HG02610 (cell line): Measurements from ENCODE around the gene KDM8.

Source experiments
- ATAC-seq: cut with Tn5 transposase; IDR thresholded peaks from one replicate; pipeline ENCODE4 v1.9.1; 2021; ENCODE audit warnings: mild to moderate bottlenecking, moderate library complexity; ENCODE audit not compliant: unreplicated experiment

KDM8 gene

GRCh38 chr16:27214084-27214961 is 11.0 kb downstream of the KDM8 start:
- ATAC-seq = no peak

GRCh38 chr16:27215660-27216059 is 12.3 kb downstream of the KDM8 start:
- ATAC-seq = no peak

GRCh38 chr16:27216297-27216885 is 13.1 kb downstream of the KDM8 start:
- no peak for ATAC-seq

GRCh38 chr16:27217256-27217655 is 13.9 kb downstream of the KDM8 start:
- no peak for ATAC-seq

GRCh38 chr16:27218756-27219155 is 15.4 kb downstream of the KDM8 start:
- no peak for ATAC-seq

GRCh38 chr16:27219161-27219560 is 15.8 kb downstream of the KDM8 start:
- no peak for ATAC-seq

GRCh38 chr16:27220120-27220519 is 16.8 kb downstream of the KDM8 start:
- no peak for ATAC-seq

GRCh38 chr16:27220527-27220926 is 17.2 kb downstream of the KDM8 start:
- no peak for ATAC-seq

- ATAC-seq = no peak
Observed at GRCh38 chr16:27220991-27221390, 17.7 kb downstream of the KDM8 start.

- no peak for ATAC-seq
Observed at GRCh38 chr16:27221576-27222248, 18.4 kb downstream of the KDM8 start.

GRCh38 chr16:27222249-27223225 is 19.2 kb downstream of the KDM8 start:
- ATAC-seq = no peak

- no peak for ATAC-seq
Observed at GRCh38 chr16:27223226-27223610, 19.9 kb downstream of the KDM8 start.

GRCh38 chr16:27223701-27224100 is 20.4 kb downstream of the KDM8 start:
- ATAC-seq = no peak

GRCh38 chr16:27224271-27224737 is 21.0 kb downstream of the KDM8 start:
- no peak for ATAC-seq

- ATAC-seq = no peak
Observed at GRCh38 chr16:27224741-27225300, 21.5 kb downstream of the KDM8 start.

GRCh38 chr16:27225536-27226360 is 22.4 kb downstream of the KDM8 start:
- no peak for ATAC-seq

GRCh38 chr16:27226476-27226875 is 23.1 kb downstream of the KDM8 start:
- ATAC-seq = no peak

GRCh38 chr16:27226976-27227705 is 23.8 kb downstream of the KDM8 start:
- ATAC-seq = no peak

GRCh38 chr16:27228045-27228444 is 24.7 kb downstream of the KDM8 start:
- no peak for ATAC-seq
